Activated CD8-positive, alpha-beta memory T cell treated with anti-CD3 and anti-CD28 coated beads, Interleukin-2, amount 50 U/mL, for 1 hour (primary cell): ENCODE data around the gene RSU1.
"Not testable (repeated sequence)": the region's sequence is repeated elsewhere in the genome, so short reads cannot be mapped to it uniquely, and the experiment has no call there.

Experiments
- DNase-seq: peaks from one replicate; pipeline ENCODE4 v3.0.0-alpha.2; 2020; ENCODE audit errors: extremely low read depth

RSU1 gene

DNA sequence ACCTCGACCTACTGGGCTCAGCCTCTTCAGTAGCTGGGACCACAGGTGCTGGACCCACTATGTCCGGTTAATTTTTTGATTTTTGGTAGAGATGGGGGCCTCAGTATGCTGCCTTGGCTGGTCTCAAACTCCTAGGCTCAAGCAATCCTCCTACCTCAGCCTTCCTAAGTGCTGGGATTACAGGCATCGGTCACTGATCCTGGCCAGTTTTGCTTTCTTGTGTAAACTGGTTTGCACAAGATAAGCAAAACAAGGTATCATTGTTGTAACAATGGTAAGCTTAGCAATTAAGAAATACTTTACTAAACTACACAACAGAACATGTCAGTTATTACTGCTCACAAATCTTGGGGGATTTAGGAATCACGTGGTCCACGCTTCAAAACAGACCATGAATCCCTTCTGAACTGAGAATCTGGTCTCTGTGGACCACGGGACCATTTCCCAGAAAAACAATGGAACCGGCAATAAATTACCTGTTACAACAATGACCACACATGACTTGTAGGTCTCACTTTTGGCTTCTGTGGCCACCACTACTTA, 36.8 kb downstream of the RSU1 start:
- no peak for DNase-seq

DNA sequence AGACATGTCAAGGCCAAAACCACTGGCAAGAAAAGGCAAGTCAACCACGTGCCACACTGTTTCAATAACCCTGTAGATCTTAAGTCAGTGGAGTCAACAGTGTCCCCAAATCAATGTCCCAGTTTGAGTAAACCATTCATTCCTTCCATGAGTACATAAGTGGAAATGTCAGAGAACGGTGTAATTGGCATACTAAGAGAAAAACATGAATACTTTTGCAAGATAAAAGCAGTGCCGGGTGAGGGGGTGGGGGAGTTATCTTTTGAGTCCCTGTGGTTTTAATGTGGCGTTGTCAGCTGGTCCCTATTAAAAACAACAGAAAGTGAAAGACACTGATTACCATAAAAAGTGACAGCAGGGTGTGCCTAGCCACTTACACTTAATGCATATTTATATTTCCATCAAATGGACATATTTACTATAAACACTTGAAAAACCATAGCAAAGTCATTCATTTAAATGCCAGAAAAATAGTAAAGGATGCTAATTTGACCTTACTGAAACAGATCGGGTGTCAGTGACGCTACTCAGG, 37.8 kb downstream of the RSU1 start:
- no peak for DNase-seq

- no peak for DNase-seq
These were observed 39.5 kb downstream of the RSU1 start for GRCh38 chr10:16777473-16778370.

DNA sequence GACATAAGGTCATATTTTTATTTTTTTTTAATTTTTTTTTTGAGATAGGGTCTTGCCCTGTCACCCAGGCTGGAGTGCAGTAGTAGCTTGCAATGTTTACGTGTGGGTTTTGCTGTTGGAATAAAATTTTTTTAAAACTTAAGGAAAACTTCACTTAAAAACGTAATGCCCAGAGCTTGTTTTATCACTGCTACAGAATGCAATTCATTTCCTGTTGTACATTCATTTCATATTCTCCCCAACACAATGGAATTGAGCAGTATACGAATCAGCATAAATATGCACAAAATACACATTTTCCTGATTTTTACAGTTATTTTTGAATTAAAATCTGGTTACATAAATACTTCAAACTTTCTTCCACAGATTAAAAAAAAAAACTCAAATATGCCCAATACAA, 40.3 kb downstream of the RSU1 start:
- DNase-seq = no peak

DNA sequence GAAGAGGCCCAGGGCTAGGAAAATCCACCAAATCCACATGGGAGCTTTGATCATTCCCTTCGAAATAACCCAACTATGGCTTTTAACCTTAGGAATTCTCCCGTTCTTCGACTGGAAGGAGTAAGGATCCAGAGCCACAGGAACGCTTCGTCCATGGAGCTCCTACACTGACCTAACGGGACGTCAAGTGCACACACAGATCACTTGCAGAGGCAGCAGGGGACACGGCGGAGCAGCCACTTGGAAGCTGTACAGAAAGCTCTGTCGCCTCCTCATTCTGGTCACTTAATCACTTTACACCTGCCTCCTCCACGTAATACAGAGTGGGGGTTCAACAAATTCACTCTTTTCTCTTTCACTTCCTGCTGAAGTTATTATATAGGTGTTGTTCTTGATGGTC, 43.9 kb downstream of the RSU1 start:
- no peak for DNase-seq

GRCh38 chr10:16770670-16771069, 46.6 kb downstream of the RSU1 start:
- no peak for DNase-seq

- DNase-seq = no peak
These were observed 47.1 kb downstream of the RSU1 start for GRCh38 chr10:16770141-16770540.

GRCh38 chr10:16769331-16769730, 47.9 kb downstream of the RSU1 start:
- DNase-seq = no peak

DNA sequence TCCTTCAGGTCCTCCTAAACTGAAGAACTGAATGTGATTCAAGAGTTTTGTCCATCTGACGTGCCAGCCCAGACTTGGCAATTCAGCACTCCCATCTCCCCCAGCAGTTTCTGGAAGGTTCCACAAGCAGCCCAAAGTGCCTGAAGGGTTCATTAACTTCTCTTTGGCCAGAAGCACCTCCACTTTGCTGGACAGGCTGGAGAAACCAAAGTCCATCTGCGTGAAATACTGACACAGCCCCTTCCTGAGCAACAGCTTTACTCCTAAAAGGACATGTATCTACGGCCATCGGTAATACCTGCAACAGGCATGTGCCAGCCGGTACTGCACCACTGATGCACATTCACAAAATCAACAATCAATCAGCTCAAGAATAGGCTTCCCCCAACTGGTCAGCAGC, 48.5 kb downstream of the RSU1 start:
- no peak for DNase-seq

DNA sequence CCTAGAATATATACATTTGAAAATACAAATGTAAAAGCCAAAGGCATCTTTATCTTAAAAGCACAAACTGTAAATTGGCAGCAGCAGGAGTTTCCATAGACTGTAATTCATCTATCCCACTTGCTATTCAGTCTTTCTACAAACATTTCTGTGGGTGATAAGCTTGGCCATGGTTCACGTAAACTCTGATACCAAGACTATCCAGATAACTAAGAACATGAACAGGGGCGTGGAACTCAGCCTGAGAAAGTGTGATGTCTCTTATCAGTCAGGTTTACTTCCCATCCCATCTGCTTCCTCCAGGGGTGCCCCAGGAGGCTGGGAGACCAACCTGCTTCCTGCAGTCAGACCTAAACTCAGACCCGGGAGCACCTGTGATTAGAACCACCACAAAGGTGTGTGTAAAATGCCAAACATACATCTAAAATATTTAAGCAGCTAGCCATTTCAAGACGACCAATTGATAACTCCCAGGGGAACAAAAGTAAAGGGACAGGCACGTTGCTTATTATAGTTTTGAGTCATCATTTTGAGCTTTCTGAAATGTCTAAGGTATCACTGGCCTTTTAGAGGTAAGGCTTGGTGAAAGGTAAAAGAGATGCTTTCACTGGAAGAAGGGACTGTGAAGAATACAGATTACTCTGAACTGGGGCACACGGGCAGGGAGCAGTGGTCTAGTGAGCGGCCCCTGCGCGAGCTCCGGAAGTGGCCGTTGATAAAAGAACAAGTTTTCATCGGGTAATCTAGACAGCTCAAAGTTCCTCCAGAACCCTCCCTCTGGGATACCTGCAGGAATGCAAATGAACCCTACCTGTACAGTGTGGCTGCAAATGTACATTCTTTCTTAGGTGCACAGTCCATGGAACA, 51.5 kb downstream of the RSU1 start:
- no peak for DNase-seq

- DNase-seq = no peak
These were observed 55.9 kb downstream of the RSU1 start for GRCh38 chr10:16761300-16761699.

DNA sequence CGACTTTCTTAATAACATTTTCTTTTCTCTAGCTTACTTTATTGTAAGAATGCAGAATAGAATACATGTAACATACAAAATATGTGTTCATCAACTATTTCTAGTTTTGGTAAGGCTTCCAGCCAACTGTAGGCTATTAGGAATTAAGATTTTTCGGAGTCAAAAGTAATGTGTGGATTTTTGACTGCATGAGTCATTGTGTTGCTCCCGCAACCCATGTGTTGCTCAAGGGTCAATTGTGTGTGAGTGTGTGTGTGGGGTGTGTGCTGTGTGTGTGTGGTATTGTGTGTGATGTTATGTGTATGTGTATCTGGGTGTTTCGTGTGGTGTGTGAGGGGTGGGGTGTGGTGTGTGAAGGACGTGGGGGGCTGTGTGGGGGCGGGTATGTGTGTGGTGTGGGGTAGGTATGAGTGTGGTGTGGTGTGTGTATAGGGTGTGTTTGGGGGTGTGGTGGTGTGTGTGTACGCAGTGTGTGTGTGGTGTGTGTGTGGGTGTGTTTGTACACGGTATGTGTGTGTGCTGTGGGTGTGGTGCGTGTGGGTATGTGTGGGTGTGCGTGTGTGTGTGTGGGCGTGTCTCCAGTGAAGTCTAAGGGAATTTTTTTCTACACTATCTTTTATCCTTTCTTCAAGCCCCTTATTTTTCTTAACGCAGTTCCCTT, 60.5 kb downstream of the RSU1 start:
- DNase-seq = no peak

DNA sequence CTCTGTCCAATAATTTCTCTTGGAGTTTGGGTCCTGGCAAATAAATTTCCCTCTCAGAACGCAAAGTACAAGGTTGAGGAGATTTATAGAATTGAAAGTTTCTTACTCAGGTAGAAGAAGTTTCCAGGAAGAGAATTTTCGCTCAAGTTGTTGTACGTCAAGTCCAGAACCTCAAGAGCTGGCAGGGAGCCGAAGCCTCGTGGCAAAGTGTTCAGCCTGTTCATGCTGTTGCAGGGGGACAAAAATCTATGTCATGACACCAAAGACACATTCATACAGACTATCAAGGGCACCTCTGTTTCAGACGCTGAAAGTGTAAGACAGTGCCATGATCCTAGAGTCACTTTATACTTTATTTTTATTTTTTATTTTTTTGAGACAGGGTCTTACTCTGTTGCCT, 62.5 kb downstream of the RSU1 start:
- DNase-seq = no peak

DNA sequence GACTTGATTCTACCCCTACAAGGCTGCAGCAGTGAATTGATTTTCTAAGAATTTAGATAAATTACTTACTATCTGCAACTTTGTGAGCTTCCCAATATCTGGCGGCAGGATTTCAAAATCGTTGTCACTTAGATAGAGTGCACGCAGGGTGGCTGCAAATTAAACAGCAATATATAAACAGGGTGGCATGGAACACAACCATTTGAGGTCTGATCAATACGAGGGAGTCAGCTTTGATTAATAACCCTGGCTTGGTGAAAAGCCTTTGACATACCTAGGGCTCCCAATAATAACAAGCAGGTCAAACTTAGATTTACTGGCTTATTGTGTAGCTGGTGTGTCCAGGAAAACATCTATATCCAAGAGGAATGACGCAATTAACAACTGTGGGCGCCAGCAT, 64.4 kb downstream of the RSU1 start:
- not testable (repeated sequence) for DNase-seq

- no peak for DNase-seq
These were observed 65.1 kb downstream of the RSU1 start for GRCh38 chr10:16752099-16752498.

- no peak for DNase-seq
These were observed 66.0 kb downstream of the RSU1 start for GRCh38 chr10:16751244-16751643.

GRCh38 chr10:16750461-16750860, 66.8 kb downstream of the RSU1 start:
- no peak for DNase-seq

GRCh38 chr10:16748749-16749148, 68.5 kb downstream of the RSU1 start:
- no peak for DNase-seq

DNA sequence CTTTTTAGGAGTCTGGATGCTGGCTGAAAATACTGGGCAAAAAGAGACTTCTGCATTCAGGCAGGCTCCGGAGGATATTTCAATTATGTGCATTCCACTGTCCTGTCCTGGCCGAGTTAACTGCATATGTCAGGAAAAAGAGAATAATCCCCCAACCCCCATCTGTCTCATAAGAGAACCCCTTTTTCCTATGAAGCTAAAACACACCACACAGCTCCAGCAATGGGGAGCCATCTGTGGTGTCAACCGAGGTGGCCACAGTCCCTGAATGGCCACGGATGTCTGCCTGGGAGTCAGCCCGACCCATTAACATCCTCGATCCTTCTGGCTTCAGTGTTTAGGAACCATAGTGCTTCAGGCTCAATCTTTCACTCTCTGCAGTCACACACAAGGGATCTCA, 70.4 kb downstream of the RSU1 start:
- no peak for DNase-seq

- DNase-seq = no peak
These were observed 72.2 kb downstream of the RSU1 start for GRCh38 chr10:16745061-16745460.

DNA sequence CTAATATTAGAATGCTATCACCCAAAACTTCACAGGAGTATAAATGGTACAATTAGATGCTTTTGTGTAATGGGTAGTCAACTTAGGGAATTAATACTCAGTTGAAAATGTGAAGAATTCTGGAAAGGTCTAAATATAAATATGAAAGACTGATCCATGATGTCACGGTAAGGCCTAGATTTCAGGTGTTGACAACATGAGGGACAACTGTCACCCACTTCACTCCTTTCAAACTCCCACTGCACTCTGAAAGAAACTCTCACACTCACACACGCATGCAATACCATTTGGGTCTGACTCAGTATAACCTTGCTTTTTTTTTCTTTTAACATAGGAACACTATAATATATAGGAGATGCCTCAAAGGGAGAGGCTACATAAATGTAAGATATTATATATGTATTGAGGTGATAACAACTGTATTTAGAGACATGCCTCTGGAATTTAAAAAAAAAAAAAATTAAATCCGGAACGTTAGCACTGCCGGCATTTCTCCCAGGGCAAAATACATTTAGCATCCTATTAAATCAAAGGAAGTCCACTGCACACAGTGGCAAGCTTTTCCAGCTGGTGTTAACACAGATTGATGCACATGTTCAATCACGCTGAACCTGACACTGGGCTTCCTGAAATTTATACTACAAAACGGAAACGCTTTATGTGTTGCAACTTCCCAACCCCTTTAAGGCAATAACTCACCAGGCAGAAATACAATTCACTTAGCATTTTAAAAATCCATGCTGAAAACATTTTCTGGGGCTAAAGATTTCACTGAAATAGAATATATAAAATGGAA, 74.9 kb downstream of the RSU1 start:
- DNase-seq = no peak
